SU-DHL-6 (cell line): ENCODE results near the gene CDK3.
A peak's percentile ranks its signal among the peaks of the same experiment; 100 is the strongest.

ENCODE experiments used
- H2AFZ ChIP-seq: fragments of 200-600 bp; sonication (generic); 2 replicates; pipeline ENCODE4 v1.6.1; 2014; ENCODE audit warnings: low read depth, mild to moderate bottlenecking, moderate library complexity, mixed read lengths, antibody characterized with exemption, low read length; ENCODE audit not compliant: severe bottlenecking
- H3F3A ChIP-seq: fragments of 200-600 bp; shearing (Covaris generic); 2 replicates; pipeline ENCODE4 v1.6.0; 2016; ENCODE audit warnings: antibody characterized with exemption, mild to moderate bottlenecking; ENCODE audit not compliant: insufficient read depth
- H3K27ac ChIP-seq: fragments of 200-600 bp; sonication (generic); 2 replicates; pipeline ENCODE4 v1.5.1; 2016; ENCODE audit warnings: low read depth, mild to moderate bottlenecking, low read length, moderate library complexity, mixed read lengths
- H3K27me3 ChIP-seq: fragments of 200-600 bp; sonication (generic), shearing (Covaris generic); 2 replicates; pipeline ENCODE4 v1.6.0; 2014; ENCODE audit warnings: mild to moderate bottlenecking, low read length
- H3K36me3 ChIP-seq: fragments of 200-600 bp; sonication (generic); 2 replicates; pipeline ENCODE4 v1.6.1; 2014; ENCODE audit warnings: mild to moderate bottlenecking, low read length, mixed read lengths
- H3K4me2 ChIP-seq: fragments of 300-600, 200-600 bp; shearing (Covaris generic), sonication (generic); 2 replicates; pipeline ENCODE4 v1.6.0; 2014; ENCODE audit warnings: low read length, low read depth, mild to moderate bottlenecking; ENCODE audit not compliant: poor library complexity, severe bottlenecking
- H3K4me3 ChIP-seq: fragments of 200-600 bp; sonication (generic); 2 replicates; pipeline ENCODE4 v1.5.1; 2014; ENCODE audit warnings: antibody characterized with exemption, low read length, mild to moderate bottlenecking, mixed read lengths; ENCODE audit not compliant: insufficient read depth, poor library complexity, severe bottlenecking
- H3K79me2 ChIP-seq: fragments of 200-600 bp; sonication (generic); 2 replicates; pipeline ENCODE4 v1.6.1; 2014; ENCODE audit warnings: mild to moderate bottlenecking, low read length, moderate library complexity; ENCODE audit not compliant: insufficient read depth
- H3K9ac ChIP-seq: fragments of 200-600 bp; sonication (generic); 2 replicates; pipeline ENCODE4 v1.7.0; 2014; ENCODE audit warnings: mild to moderate bottlenecking, low read length
- H3K9me2 ChIP-seq: fragments of 200-600 bp; sonication (generic); replicated peaks from 2 replicates; pipeline ENCODE4 v1.6.1; 2014; ENCODE audit warnings: low read length; ENCODE audit not compliant: insufficient read depth
- H3K9me3 ChIP-seq: fragments of 200-600 bp; sonication (generic); 2 replicates; pipeline ENCODE4 v1.6.1; 2014; ENCODE audit warnings: low read length, mixed read lengths; ENCODE audit not compliant: insufficient read depth
- H4K20me1 ChIP-seq: fragments of 200-600 bp; sonication (generic); 2 replicates; pipeline ENCODE4 v1.6.1; 2014; ENCODE audit warnings: low read depth, mild to moderate bottlenecking, antibody characterized with exemption, low read length, moderate library complexity, mixed read lengths
- CTCF ChIP-seq: fragments of 200-600 bp; sonication (generic); IDR thresholded peaks from one replicate; pipeline ENCODE4 v1.5.1; 2017; ENCODE audit warnings: antibody characterized with exemption, mild to moderate bottlenecking, low read length, moderate library complexity; ENCODE audit not compliant: insufficient read depth, poor library complexity, severe bottlenecking
- EZH2phosphoT487 ChIP-seq: fragments of 200-600 bp; sonication (generic), shearing (Covaris generic); conservative IDR thresholded peaks from 2 replicates; pipeline ENCODE4 v1.6.1; 2018; ENCODE audit warnings: mild to moderate bottlenecking, antibody characterized with exemption, low read length, moderate library complexity, mixed read lengths

The CDK3 gene

DNA sequence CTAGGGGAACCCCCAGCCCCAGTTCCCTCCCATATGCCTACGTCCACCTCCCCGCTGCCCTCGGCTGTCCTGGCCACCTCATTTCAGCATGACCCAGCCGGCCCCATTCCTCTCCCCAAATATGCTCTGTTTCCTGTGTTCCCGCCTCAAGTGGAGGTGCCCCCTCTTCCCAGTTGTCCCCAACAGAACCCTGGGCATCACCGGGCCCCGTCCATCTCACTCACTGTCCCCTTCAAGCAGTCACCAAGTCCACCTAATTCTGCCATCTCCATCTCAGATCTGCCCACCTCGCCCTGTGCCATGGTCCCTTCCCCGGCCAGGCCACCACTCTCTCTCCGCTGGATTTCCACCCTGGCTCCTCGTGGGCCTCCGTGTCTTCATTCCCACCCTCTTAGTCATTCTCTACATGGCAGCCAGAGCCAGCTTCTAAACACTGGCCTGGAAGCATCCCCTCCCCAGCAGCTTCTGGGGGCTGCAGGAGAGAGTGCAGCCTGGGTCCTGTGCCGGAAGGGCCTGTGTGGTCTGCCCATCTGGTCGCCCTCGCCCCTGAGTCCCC is 12.8 kb downstream of the CDK3 start:
- H3K4me3 ChIP-seq: no peak overlapping the region
- no peaks in the 10 kb centered on the region for H3K9me2 ChIP-seq
- no peak overlapping the region for H3K9ac ChIP-seq
- H3F3A ChIP-seq: no peaks in the 10 kb centered on the region
- no peak for TF ChIP-seq EZH2phosphoT487
- TF ChIP-seq CTCF: no peak
- H3K9me3 ChIP-seq: no peaks in the 10 kb centered on the region
- H3K4me2 ChIP-seq: no peak overlapping the region
- no peak overlapping the region for H2AFZ ChIP-seq
- no peaks in the 10 kb centered on the region for H3K79me2 ChIP-seq
- H4K20me1 ChIP-seq: no peaks in the 10 kb centered on the region
- H3K27me3 ChIP-seq: no peaks in the 10 kb centered on the region
- H3K36me3 ChIP-seq: no peaks in the 10 kb centered on the region
- no peak overlapping the region for H3K27ac ChIP-seq

GRCh38 chr17:76014100-76014924 is 13.7 kb downstream of the CDK3 start:
- Histone ChIP-seq H3K4me3 (no peak overlapping the region), H3K27me3 (no peaks in the 10 kb centered on the region), H3K9me3 (no peaks in the 10 kb centered on the region), H3K9me2 (no peaks in the 10 kb centered on the region), H3K4me2 (no peak overlapping the region), H3K79me2 (no peaks in the 10 kb centered on the region), H2AFZ (no peak overlapping the region), H3K36me3 (no peaks in the 10 kb centered on the region), H4K20me1 (no peaks in the 10 kb centered on the region), H3K9ac (no peak overlapping the region), H3K27ac (no peak overlapping the region), H3F3A (no peaks in the 10 kb centered on the region)
- TF ChIP-seq EZH2phosphoT487 (no peak), CTCF (peak; percentile 79)

GRCh38 chr17:76014925-76015261 is 14.2 kb downstream of the CDK3 start:
- no peak for TF ChIP-seq EZH2phosphoT487
- TF ChIP-seq CTCF: no peak
- Histone ChIP-seq H3K9me2 (no peaks in the 10 kb centered on the region), H3K79me2 (no peaks in the 10 kb centered on the region), H3K4me3 (no peak overlapping the region), H3K27ac (no peak overlapping the region), H3K27me3 (no peaks in the 10 kb centered on the region), H3F3A (no peaks in the 10 kb centered on the region), H3K9ac (no peak overlapping the region), H2AFZ (no peak overlapping the region), H3K36me3 (no peaks in the 10 kb centered on the region), H4K20me1 (no peaks in the 10 kb centered on the region), H3K4me2 (no peak overlapping the region), H3K9me3 (no peaks in the 10 kb centered on the region)
